Measurements from ENCODE around the gene CLASRP. TPM values are rescaled to one million over a fixed set of nuclear protein-coding genes. Genes with fewer than 3 reads are reported as not detected.
A peak's percentile ranks its signal among the peaks of the same experiment; 100 is the strongest.

CLASRP gene
- total RNA-seq, 1 experiment from 2014 or later = 87.1 TPM

- no peaks in the 10 kb centered on the region for H4K20me1 ChIP-seq (ENCODE audit: control insufficient read depth, insufficient read depth, insufficient read length)
- no peak overlapping the region for H2BK5ac ChIP-seq (ENCODE audit: insufficient read length, low read length)
- no peak overlapping the region for H3K56ac ChIP-seq (ENCODE audit: insufficient read length, low read depth, low read length)
- no peak overlapping the region for H4K8ac ChIP-seq (replicated peaks; ENCODE audit: insufficient read length, low read depth, low read length)
- no peaks in the 10 kb centered on the region for H3K79me1 ChIP-seq (ENCODE audit: insufficient read depth, low read depth, low read length, poor library complexity, severe bottlenecking)
- no peak overlapping the region for H3K4me2 ChIP-seq (ENCODE audit: insufficient read depth, insufficient read length, low read length)
- no peak overlapping the region for H3K23ac ChIP-seq (ENCODE audit: insufficient read length, low read depth, low read length)
- no peak overlapping the region for H2BK12ac ChIP-seq (ENCODE audit: insufficient read length, low read depth, low read length)
- H3K27me3 ChIP-seq (ENCODE audit: insufficient read depth, low read length) = no peaks in the 10 kb centered on the region
- TF ChIP-seq, protein P1, sequence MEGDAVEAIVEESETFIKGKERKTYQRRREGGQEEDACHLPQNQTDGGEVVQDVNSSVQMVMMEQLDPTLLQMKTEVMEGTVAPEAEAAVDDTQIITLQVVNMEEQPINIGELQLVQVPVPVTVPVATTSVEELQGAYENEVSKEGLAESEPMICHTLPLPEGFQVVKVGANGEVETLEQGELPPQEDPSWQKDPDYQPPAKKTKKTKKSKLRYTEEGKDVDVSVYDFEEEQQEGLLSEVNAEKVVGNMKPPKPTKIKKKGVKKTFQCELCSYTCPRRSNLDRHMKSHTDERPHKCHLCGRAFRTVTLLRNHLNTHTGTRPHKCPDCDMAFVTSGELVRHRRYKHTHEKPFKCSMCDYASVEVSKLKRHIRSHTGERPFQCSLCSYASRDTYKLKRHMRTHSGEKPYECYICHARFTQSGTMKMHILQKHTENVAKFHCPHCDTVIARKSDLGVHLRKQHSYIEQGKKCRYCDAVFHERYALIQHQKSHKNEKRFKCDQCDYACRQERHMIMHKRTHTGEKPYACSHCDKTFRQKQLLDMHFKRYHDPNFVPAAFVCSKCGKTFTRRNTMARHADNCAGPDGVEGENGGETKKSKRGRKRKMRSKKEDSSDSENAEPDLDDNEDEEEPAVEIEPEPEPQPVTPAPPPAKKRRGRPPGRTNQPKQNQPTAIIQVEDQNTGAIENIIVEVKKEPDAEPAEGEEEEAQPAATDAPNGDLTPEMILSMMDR (conservative IDR thresholded peaks at IDR 0.05) = no peak
- no peak overlapping the region for H3K18ac ChIP-seq (ENCODE audit: insufficient read length, low read depth, low read length)
- H2AFZ ChIP-seq (ENCODE audit: low read length) = no peak overlapping the region
- no peaks in the 10 kb centered on the region for H3K23me2 ChIP-seq (ENCODE audit: insufficient read length, low read depth, low read length, poor library complexity, severe bottlenecking)
- H3K27ac Mint-ChIP-seq = peak overlapping the region; percentile 16 to 94 (median 52); a peak in 4 of 7 replicates
- peaks cover 21 to 55% (median 53%) of the 10 kb centered on the region in 3 experiments; a peak in 6 of 7 replicates for H3K36me3 Mint-ChIP-seq (ENCODE audit: insufficient read depth in 1 of 3, low read depth in 3 of 3)
- H3K4ac ChIP-seq (ENCODE audit: low read depth, low read length) = no peak overlapping the region
- H2BK120ac ChIP-seq (ENCODE audit: low read depth, low read length, poor library complexity, severe bottlenecking) = no peak overlapping the region
- H3K79me2 ChIP-seq (ENCODE audit: insufficient read depth, low read length) = peaks cover 5% of the 10 kb centered on the region; the same call in 1 of the 2 replicates
- H2AK5ac ChIP-seq (ENCODE audit: insufficient read length, low read length) = no peak overlapping the region
- H3K9me3 ChIP-seq (ENCODE audit: control insufficient read depth, low read depth, low read length) = no peaks in the 10 kb centered on the region
- H3K4me3 Mint-ChIP-seq = no peak overlapping the region
- no peaks in the 10 kb centered on the region; a peak in 2 of 4 replicates for H3K4me1 Mint-ChIP-seq
- H2BK15ac ChIP-seq (ENCODE audit: low read depth, low read length) = no peak overlapping the region
- no peak overlapping the region for H3K9ac ChIP-seq (ENCODE audit: extremely low read depth, insufficient read length, low read length)
- no peak for DNase-seq
- H3K9me3 Mint-ChIP-seq = no peaks in the 10 kb centered on the region; a peak in 1 of 5 replicates
- H2BK20ac ChIP-seq (ENCODE audit: low read depth, low read length, poor library complexity, severe bottlenecking) = no peak overlapping the region
- no peaks in the 10 kb centered on the region for H3K27me3 Mint-ChIP-seq (ENCODE audit: low read depth)
- no peak overlapping the region for H4K91ac ChIP-seq (ENCODE audit: insufficient read length, low read depth, low read length)
- no peak overlapping the region; the same call in 1 of the 2 replicates for H3K14ac ChIP-seq (ENCODE audit: insufficient read depth, low read length)
- H3T11ph ChIP-seq (ENCODE audit: low read length) = no peak overlapping the region
- WGBS (ENCODE audit: extremely low coverage, insufficient read length, low lambda C conversion rate) = no CpG with 5 or more reads among the region's 6 CpGs
- no peak overlapping the region for H4K5ac ChIP-seq (ENCODE audit: insufficient read length, low read depth, low read length)
- no peak overlapping the region for H3K27ac ChIP-seq (ENCODE audit: insufficient read length, low read depth, low read length)
- no peaks in the 10 kb centered on the region for H3K4me1 ChIP-seq (ENCODE audit: insufficient read depth, low read length)
Measured at GRCh38 chr19:45050036-45050435, 11.2 kb downstream of the CLASRP start.
